Peyer's patch (tissue), 4 donors: ENCODE measurements around the gene ERGIC3.

Experiments used
- POLR2A ChIP-seq, 2 donors: fragments of 450-650 bp; IDR thresholded peaks; one replicate each; pipeline ENCODE4 v1.5.1; 2017; ENCODE audit warnings: antibody characterized with exemption in 2 of 2, mild to moderate bottlenecking in 2 of 2, moderate library complexity in 2 of 2
- TF ChIP-seq, protein P1 (sequence below), 6 experiments: fragments of 450-650 bp in 4 of 6; fragments of 200-600 bp in 2 of 6; sonication (generic) in 1 of 6; IDR thresholded peaks; one replicate each; pipeline ENCODE4 v1.5.1; 2017 to 2019; ENCODE audit warnings: antibody characterized with exemption in 6 of 6, mild to moderate bottlenecking in 3 of 6, moderate library complexity in 1 of 6

GRCh38 chr20:35492352-35492751 lies 49.5 kb upstream of the ERGIC3 start:
- TF ChIP-seq, protein P1, sequence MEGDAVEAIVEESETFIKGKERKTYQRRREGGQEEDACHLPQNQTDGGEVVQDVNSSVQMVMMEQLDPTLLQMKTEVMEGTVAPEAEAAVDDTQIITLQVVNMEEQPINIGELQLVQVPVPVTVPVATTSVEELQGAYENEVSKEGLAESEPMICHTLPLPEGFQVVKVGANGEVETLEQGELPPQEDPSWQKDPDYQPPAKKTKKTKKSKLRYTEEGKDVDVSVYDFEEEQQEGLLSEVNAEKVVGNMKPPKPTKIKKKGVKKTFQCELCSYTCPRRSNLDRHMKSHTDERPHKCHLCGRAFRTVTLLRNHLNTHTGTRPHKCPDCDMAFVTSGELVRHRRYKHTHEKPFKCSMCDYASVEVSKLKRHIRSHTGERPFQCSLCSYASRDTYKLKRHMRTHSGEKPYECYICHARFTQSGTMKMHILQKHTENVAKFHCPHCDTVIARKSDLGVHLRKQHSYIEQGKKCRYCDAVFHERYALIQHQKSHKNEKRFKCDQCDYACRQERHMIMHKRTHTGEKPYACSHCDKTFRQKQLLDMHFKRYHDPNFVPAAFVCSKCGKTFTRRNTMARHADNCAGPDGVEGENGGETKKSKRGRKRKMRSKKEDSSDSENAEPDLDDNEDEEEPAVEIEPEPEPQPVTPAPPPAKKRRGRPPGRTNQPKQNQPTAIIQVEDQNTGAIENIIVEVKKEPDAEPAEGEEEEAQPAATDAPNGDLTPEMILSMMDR (IDR thresholded peaks at IDR 0.05) = no peak
- no peak for TF ChIP-seq POLR2A (IDR thresholded peaks at IDR 0.05)
